Small intestine (tissue), 7 donors: ENCODE data around the gene ST8SIA6. TPM values are rescaled to one million over a fixed set of nuclear protein-coding genes. Genes with fewer than 3 reads are reported as not detected.

Experiments used
- DNase-seq, 2 donors: peaks; one replicate each; pipeline versions ENCODE4 v3.0.0 to v3.0.0-alpha.2; 2013
- FAIRE-seq: peaks from 2 replicates; lab custom pipeline; 2012; peaks lifted over from hg19 to GRCh38; lab: Jason Lieb, UNC
- H3K27ac ChIP-seq, 3 donors: one replicate each; pipeline ENCODE4 v1.5.1; 2013; ENCODE audit warnings: low read length in 2 of 3, mild to moderate bottlenecking in 2 of 3, control low read depth in 1 of 3, inconsistent platforms in 1 of 3, low read depth in 1 of 3, moderate library complexity in 1 of 3
- H3K27me3 ChIP-seq, 3 donors: one replicate each; pipeline ENCODE4 v1.6.1; 2013; ENCODE audit warnings: low read length in 3 of 3, inconsistent platforms in 1 of 3; ENCODE audit not compliant: control insufficient read depth in 3 of 3, insufficient read depth in 3 of 3
- H3K36me3 ChIP-seq, 3 donors: one replicate each; pipeline ENCODE4 v1.6.1; 2013; ENCODE audit warnings: low read length in 3 of 3, inconsistent platforms in 1 of 3, low read depth in 1 of 3, mild to moderate bottlenecking in 1 of 3, moderate library complexity in 1 of 3; ENCODE audit not compliant: control insufficient read depth in 3 of 3, insufficient read depth in 2 of 3
- H3K4me1 ChIP-seq, 3 donors: one replicate each; pipeline ENCODE4 v1.6.1; 2013; ENCODE audit warnings: low read length in 2 of 3, inconsistent platforms in 1 of 3, low read depth in 1 of 3, mild to moderate bottlenecking in 1 of 3, moderate library complexity in 1 of 3; ENCODE audit not compliant: control insufficient read depth in 3 of 3, insufficient read depth in 2 of 3
- H3K4me3 ChIP-seq, 3 donors: one replicate each; pipeline ENCODE4 v1.5.1; 2013; ENCODE audit warnings: low read length in 3 of 3, control low read depth in 1 of 3, inconsistent platforms in 1 of 3, low read depth in 1 of 3, mild to moderate bottlenecking in 1 of 3, moderate library complexity in 1 of 3
- H3K9me3 ChIP-seq, 2 donors: one replicate each; pipeline ENCODE4 v1.6.1; 2013; ENCODE audit warnings: low read depth in 1 of 2, low read length in 1 of 2; ENCODE audit not compliant: control insufficient read depth in 2 of 2, insufficient read depth in 1 of 2
- WGBS, 3 donors: extraction: QIAGEN DNeasy Blood & Tissue Kit; methylation state at CpG; one replicate each; pipeline ENCODE4 v1.1.7; 2013; 5-methylcytosine and 5-hydroxymethylcytosine counted together
- polyA plus RNA-seq, 4 donors: library from polyadenylated mRNA; stranded (reverse) in 3 of 4; unstranded in 1 of 4; fragments of 200-250 nt in 3 of 4; fragments of 120-200 nt in 1 of 4; gene quantifications; one replicate each; pipeline versions ENCODE4 v1.2.1 to v1.2.3, GENCODE V29; 2013
- donor health status: healthy with polysubstance abuse.
- donor health status: control.
- donor health status: control.
- donor health status: Bipolar disorder and iron deficiency.
- donor health status: healthy.

Gene ST8SIA6
- polyA plus RNA-seq, 4 donors = 0.15 to 1.5 TPM; not detected in 2

GRCh38 chr10:17278607-17279240 lies 175.7 kb downstream of the ST8SIA6 start:
- Histone ChIP-seq H3K4me3 (no peak overlapping the region), H3K4me1 (no peaks in the 10 kb centered on the region), H3K27ac (no peak overlapping the region), H3K9me3 (peaks cover 0 to 32% of the 10 kb centered on the region in 2 donors), H3K27me3 (no peaks in the 10 kb centered on the region), H3K36me3 (no peaks in the 10 kb centered on the region)
- FAIRE-seq = no peak
- 35 to 63% (median 45%) methylated on average over 4 of the region's 4 CpGs for WGBS, 3 donors
- DNase-seq = peak; percentile 6 to 73

- Histone ChIP-seq H3K4me1 (no peaks in the 10 kb centered on the region), H3K27ac (no peak overlapping the region), H3K27me3 (no peaks in the 10 kb centered on the region), H3K9me3 (peaks cover 0 to 19% of the 10 kb centered on the region in 2 donors), H3K36me3 (no peaks in the 10 kb centered on the region), H3K4me3 (no peak overlapping the region)
- DNase-seq (no peak), FAIRE-seq (no peak)
- 79 to 86% (median 84%) methylated on average over 9 of the region's 9 CpGs for WGBS, 3 donors
Measured at GRCh38 chr10:17276756-17277424, 177.5 kb downstream of the ST8SIA6 start.

GRCh38 chr10:17273403-17273802 lies 181.0 kb downstream of the ST8SIA6 start:
- 58 to 68% (median 60%) methylated on average over 2 of the region's 2 CpGs for WGBS, 3 donors
- Histone ChIP-seq H3K36me3 (no peaks in the 10 kb centered on the region), H3K9me3 (peaks cover 0 to 11% of the 10 kb centered on the region in 2 donors), H3K27ac (no peak overlapping the region), H3K4me3 (no peak overlapping the region), H3K4me1 (no peaks in the 10 kb centered on the region), H3K27me3 (no peaks in the 10 kb centered on the region)
- DNase-seq = peak in 1 of 2 donors; percentile 5
- FAIRE-seq = no peak

DNA sequence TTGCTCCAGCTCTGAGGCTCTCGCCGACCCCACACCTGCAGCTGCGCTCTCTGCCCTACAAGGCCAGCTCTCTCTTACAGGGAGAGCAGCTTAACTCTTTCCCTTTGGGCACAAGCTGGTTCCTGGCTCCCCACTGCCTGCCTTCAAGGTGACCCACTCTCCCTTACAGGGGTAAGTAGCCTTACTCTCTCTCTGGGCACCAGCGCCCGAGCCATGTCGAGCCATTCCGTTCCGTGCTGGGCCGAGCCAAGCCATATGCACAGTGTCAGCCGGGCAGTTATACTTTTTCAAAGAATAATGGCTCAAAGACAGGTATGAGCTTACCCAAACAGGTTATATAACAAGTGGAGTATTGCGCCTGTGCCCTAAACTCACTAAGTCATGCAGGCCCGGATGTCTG lies 181.7 kb downstream of the ST8SIA6 start:
- peaks cover 0 to 7% of the 10 kb centered on the region in 2 donors for H3K9me3 ChIP-seq
- 90 to 97% (median 90%) methylated on average over 12 of the region's 12 CpGs for WGBS, 3 donors
- H3K27ac ChIP-seq = no peak overlapping the region
- no peaks in the 10 kb centered on the region for H3K36me3 ChIP-seq
- no peak for FAIRE-seq
- no peaks in the 10 kb centered on the region for H3K4me1 ChIP-seq
- H3K27me3 ChIP-seq = no peaks in the 10 kb centered on the region
- DNase-seq = no peak
- no peak overlapping the region for H3K4me3 ChIP-seq

Other genes with a start within 250 kb of the ST8SIA6 start
- 100 to 1,000 TPM in 3 of 4 donors, 10 to 100 TPM in 1; 21.2 to 531 (median 258) TPM for gene VIM, start 226.4 kb downstream of the ST8SIA6 start, polyA plus RNA-seq
- gene HACD1, start 162.8 kb upstream of the ST8SIA6 start, polyA plus RNA-seq = 1 to 10 TPM in 3 of 4 donors, not detected in 1; 3.0 to 6.4 (median 4.7) TPM
- gene STAM, start 189.6 kb upstream of the ST8SIA6 start, polyA plus RNA-seq = 10 to 100 TPM in 3 of 4 donors, 1 to 10 TPM in 1; 8.4 to 17.2 (median 10.8) TPM